Ammon's horn (tissue), 1 donor: ENCODE measurements around the gene LRRK1.
"Not testable (repeated sequence)": the region's sequence is repeated elsewhere in the genome, so short reads cannot be mapped to it uniquely, and the experiment has no call there.

Source experiments
- DNase-seq: peaks from one replicate; pipeline ENCODE4 v3.0.0-alpha.2; 2016; ENCODE audit warnings: low spot score

The LRRK1 gene

GRCh38 chr15:101092156-101092866 lies 173.2 kb downstream of the LRRK1 start:
- no peak for DNase-seq

DNA sequence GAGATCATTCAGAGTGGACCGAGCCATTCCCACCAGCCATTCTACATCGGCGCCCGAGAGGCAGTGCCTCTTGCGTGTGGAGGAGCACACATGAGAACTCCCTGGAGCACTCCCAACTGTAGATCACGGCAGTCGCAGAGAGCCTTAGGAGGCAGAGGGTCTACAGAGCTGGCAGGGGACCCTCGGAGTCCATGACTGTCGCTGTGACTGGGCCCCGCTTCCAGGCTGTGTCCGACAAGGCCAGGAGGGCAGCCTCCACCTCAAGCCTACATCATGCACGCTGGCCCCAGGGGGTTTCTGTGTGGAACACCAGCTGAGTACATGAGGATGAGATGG lies 173.7 kb downstream of the LRRK1 start:
- no peak for DNase-seq

- no peak for DNase-seq
Measured at GRCh38 chr15:101093958-101094357, 174.8 kb downstream of the LRRK1 start.

DNA sequence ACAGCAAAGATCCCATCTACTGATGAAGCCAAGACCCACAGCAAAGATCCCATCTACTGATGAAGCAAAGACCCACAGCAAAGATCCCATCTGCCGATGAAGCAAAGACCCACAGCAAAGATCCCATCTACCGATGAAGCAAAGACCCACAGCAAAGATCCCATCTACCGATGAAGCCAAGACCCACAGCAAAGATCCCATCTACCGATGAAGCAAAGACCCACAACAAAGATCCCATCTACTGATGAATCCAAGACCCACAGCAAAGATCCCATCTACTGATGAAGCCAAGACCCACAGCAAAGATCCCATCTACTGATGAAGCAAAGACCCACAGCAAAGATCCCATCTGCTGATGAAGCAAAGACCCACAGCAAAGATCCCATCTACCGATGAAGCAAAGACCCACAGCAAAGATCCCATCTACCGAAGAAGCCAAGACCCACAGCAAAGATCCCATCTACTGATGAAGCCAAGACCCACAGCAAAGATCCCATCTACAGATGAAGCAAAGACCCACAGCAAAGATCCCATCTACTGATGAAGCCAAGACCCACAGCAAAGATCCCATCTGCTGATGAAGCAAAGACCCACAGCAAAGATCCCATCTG lies 176.7 kb downstream of the LRRK1 start:
- not testable (repeated sequence) for DNase-seq

DNA sequence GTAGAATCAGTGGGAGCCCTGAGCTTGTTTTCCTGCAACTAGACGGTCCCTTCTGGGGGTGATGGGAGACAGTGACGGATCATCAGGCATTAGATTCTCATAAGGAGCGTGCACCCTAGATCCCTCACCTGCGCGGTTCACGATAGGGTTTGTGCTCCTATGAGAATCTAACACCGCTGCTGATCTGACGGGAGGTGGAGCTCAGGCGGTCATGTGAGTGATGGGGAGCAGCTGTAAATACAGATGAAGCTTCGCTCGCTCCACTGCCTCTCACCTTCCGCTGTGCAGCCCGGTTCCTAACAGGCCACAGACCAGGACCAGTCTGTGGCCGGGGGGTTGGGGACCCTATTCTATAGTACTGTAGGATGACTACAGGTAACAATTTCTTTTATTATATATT lies 178.0 kb downstream of the LRRK1 start:
- DNase-seq: no peak

DNA sequence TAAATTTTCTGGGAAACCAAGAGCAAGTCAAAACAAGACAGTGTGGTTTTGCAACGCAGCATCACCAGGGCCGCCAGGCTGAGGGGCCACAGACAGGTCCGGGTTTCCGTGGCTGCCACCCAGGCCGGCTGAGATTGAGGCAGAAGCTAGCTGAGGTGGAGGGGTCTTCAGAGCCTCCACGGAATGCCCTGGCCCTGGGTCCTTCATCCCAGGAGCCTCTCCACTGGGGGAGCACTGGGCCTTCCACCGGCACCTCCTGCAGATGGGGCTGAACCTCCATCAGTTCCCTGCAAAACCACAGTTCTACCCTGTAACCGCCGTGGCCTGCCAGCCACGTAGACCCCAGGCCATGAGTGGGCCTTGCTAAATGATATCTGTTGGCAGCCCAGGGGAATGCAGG lies 180.0 kb downstream of the LRRK1 start:
- DNase-seq: no peak

DNA sequence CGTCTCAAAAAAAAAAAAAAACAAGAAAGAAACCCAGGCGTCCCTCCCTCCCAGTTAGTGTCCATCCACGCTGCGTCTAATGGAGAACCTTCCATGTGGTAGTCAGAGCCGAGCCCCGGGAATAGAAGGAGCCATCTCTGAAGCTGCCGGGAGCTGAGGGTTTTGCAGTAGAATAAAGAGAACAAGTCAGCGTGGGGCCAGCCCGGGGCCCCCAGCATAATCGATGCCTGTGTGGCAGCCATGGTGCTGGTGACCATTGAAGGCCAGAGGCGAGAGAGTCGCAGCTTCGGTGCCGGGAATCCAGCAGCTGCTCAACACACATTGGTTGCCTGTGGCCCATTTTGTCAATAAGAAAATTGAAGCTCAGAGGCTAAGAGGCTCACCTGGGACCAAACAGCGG lies 181.0 kb downstream of the LRRK1 start:
- DNase-seq: no peak

DNA sequence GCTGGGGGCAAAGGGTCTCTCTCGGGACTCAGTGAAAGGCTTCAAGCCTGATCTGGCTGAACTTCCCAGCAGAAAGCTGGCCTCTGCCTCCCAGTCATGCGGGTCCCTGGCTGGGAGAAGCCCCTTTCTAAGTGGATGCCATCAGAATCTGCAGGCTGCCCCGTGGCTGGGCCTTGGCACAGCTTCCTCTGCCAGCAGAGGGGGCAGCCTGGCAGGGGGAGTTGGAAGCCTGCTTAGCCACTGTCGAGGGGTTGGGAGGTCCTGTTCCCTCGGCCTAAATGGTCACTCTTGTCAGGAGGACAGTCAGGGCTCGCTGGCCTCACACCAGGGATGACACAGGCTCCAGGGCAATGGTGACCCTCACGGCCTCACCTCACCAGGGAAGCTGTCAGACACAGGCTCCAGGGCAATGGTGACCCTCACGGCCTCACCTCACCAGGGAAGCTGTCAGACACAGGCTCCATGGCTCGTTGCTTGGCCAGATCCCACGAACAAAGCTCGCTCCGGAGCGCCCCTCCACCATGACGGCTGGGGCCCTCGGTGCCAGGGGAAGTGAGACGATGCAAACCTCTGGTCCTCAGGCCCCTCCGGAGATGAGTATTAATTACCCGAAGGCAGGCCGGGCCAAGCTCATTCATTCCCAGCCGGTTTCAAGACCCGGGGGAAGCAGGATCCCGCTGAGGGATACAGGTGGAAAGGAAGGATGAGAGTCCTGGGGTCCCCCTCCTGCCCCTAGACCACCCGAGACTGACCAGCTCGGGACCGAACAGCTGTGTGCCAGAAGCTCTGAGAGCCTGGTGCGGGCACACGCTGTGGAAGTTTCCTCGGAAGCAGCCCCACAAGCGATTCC lies 181.7 kb downstream of the LRRK1 start:
- DNase-seq: no peak

DNA sequence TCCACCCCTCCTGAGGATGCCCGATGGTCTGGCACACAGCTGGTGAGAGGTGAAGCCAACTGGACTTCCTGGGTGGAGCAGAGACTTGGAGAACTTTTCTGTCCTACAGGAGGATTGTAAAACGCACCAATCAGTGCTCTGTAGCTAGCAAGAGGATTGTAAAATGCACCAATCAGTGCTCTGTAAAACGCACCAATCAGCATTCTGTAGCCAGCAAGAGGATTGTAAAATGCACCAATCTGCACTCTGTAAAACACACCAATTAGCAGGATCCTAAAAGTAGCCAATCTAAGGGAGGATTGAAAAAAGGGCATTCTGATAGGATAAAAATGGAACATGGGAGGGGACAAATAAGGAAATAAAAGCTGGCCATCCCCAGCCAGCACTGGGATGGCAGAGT lies 182.5 kb downstream of the LRRK1 start:
- no peak for DNase-seq

- no peak for DNase-seq
Measured at GRCh38 chr15:101102746-101103145, 183.6 kb downstream of the LRRK1 start.

DNA sequence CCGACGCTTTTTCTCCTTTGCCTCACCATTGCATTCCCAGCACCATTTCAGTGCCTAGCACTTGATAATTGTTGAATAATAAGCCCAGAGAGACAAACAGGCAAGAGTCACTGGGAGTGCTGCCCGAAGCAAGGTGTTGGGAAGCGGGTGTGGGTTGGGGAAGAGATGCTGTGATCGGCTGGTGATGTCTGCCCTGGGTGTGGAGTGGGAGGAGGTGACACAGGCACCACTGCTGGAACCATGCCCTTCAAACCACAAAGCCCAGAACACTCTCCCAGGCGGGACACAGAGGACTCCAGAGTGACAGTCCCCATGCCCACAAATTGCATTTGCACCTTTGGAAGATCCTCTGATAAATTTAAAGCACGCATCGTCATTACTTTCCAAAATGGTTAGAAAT lies 184.4 kb downstream of the LRRK1 start:
- no peak for DNase-seq

- no peak for DNase-seq
Measured at GRCh38 chr15:101104141-101104540, 185.0 kb downstream of the LRRK1 start.

DNA sequence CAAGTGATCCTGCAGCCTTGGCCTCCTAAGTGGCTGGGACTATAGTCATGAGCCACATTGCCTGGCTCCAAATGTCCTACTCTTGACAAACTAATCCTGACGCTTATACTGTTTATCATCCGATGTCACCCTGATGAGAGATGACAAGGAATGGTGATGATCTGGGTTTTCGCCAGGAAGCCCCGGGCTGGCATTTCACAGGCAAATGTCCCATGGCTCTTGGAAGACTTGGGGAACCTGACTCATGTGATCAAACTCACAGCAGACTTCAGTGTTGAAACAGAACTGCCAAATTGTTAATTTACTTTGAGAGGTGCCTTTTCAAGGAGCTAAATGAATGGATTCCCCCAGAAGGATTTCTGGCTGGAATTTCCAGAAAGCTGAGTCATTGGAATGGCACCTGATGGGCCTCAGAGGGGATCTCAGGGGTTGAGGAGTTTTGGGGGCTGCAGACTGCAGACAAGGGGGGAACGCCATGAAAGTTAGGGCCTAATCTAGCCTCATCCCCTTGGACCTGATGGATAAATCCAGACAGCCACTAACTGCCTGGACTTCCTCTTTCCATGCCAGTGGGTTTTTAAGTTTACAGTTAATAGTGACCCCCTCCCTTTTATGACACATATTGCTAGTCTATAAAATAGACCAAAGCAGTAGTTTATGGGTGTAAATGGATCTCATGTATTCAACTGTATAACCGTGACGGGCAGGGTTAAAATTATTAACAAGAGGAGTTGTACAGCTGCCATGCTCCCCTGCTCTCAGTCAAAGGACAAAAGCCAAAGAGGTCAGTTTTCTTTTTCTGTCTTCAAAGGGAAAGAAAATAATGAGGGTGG lies 186.1 kb downstream of the LRRK1 start:
- DNase-seq: no peak

DNA sequence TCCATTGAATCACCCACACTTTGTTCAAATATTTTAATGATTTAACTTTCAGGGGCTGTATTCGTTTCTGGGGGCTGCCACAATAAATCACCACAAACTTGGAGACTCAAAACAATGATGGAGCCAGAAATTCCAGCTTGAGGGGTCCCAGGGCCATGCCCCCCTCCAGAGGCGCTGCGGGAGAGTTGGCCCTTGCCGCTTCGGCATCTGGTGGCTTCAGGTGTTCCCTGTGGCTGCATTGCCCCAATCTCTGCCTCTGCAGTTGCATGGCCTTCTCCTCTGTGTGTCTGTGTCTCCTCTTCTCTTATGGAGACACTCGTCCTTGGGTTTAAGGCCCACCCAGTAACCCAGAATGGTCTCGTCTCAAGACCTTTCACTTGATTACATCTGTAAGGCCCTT lies 187.9 kb downstream of the LRRK1 start:
- no peak for DNase-seq

DNA sequence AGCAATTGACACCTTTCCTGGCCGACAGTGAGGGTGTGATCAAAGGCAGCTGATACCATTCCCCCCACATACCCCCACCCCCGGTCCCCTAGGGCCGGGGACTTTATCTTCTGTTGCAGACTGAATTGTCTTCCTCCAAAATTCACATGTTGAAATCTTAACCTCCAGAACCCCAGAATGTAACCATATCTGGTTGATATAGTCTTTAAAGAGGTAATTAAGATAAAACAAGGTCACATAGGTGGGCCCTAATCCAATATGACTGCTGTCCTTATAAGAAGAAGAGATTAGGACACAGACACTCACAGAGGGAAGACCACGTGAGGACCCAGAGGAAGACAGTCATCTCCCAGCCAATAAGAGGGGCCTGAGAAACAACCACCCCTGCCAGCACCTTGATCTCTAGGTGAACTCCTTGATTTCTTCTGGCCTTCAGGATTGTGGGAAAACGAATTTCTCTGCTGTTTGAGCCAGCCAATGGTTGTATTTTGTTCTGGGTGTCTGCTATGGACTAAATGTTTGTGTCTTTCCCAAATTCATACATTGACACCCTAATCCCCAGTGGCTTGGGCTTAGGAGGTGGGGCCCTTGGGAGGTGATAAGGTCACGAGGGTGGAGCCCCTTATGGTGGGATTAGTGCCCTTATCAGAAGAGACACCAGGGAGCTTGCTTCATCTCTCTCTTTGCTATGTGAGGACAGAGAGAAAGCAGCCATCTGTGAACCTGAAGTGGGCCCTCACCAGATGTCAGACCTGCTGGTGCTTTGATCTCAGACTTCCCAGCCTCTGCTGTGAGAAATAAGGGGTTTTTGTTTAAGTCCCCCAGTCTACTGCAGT lies 188.7 kb downstream of the LRRK1 start:
- no peak for DNase-seq

DNA sequence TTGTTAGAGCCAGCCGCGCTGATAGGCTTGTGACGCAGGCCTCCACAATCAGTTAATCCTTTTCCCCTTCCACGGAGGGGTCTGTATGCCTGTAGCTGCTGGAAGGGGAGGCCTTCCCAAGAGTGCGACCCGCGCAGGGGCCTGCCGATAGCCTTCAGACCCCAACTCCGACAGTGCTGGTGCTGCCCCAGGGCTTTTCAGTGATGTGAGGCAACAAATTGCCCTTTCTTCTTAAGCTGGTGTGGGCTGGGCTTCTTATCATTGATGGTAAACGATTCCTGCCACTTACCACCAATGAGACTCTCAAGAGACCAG lies 189.3 kb downstream of the LRRK1 start:
- no peak for DNase-seq

GRCh38 chr15:101108791-101109190 lies 189.6 kb downstream of the LRRK1 start:
- no peak for DNase-seq

DNA sequence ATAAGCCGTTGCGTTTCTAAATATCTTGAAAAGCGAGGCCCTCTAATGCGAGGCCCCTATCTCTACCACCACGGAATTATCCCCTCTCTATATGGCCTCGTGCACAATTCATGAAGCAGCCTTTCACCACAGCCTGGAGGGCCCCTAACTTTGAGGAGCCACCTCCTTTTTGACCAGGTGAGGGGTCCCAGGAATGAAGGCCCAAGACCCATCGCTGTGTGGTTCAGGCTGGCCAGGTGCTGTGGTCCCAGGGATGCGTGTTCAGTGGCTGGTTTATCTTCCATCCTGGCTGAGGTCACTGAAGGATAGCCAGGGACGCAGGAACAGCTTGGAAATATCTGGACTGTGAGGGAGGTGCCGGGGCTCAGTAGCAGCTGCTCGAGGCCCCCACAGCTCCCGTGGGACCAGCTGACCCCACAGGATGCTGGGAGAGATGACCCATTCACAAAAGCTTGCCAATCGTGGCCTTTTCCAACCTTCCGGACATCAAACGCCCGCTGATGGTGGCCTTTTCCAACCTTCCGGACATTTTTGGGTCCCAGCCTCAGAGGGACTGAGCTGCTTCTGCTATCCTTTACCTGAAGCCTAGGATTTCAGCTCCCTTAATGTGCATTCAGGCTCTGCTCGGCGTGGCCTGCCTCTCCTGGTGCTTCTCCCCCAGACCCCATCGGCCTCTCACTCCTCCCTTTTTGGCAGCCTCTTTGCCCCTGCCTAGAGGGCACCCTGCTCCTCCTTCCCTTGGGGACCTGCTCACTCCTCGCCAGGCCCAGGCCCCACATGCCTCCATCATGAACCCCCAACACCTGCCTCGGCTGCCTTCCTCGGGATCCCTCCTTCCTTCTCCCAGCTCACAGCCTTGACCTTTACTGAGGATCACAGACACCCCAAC lies 191.8 kb downstream of the LRRK1 start:
- DNase-seq: no peak

- no peak for DNase-seq
Measured at GRCh38 chr15:101111570-101112262, 192.6 kb downstream of the LRRK1 start.
